HG03280 (cell line): ENCODE measurements around the gene NCOA3.
"Not testable (repeated sequence)": the region's sequence is repeated elsewhere in the genome, so short reads cannot be mapped to it uniquely, and the experiment has no call there.

Experiments used
- ATAC-seq: cut with Tn5 transposase; IDR thresholded peaks from one replicate; pipeline ENCODE4 v1.9.1; 2021; ENCODE audit warnings: mild to moderate bottlenecking, moderate library complexity; ENCODE audit not compliant: unreplicated experiment

Gene NCOA3

GRCh38 chr20:47594157-47594556 lies 92.5 kb downstream of the NCOA3 start:
- no peak for ATAC-seq

- not testable (repeated sequence) for ATAC-seq
Measured at GRCh38 chr20:47595138-47595537, 93.5 kb downstream of the NCOA3 start.

- no peak for ATAC-seq
Measured at GRCh38 chr20:47596003-47596571, 94.4 kb downstream of the NCOA3 start.

- no peak for ATAC-seq
Measured at GRCh38 chr20:47597090-47597489, 95.4 kb downstream of the NCOA3 start.

- no peak for ATAC-seq
Measured at GRCh38 chr20:47598911-47599744, 97.4 kb downstream of the NCOA3 start.

- no peak for ATAC-seq
Measured at GRCh38 chr20:47600967-47601547, 99.4 kb downstream of the NCOA3 start.

- no peak for ATAC-seq
Measured at GRCh38 chr20:47603260-47603659, 101.6 kb downstream of the NCOA3 start.

- ATAC-seq: no peak
Measured at GRCh38 chr20:47605673-47606413, 104.2 kb downstream of the NCOA3 start.

GRCh38 chr20:47606414-47606982 lies 104.8 kb downstream of the NCOA3 start:
- ATAC-seq: no peak

GRCh38 chr20:47606983-47607613 lies 105.4 kb downstream of the NCOA3 start:
- ATAC-seq: no peak

- no peak for ATAC-seq
Measured at GRCh38 chr20:47609001-47609400, 107.3 kb downstream of the NCOA3 start.

- ATAC-seq: no peak
Measured at GRCh38 chr20:47610247-47610944, 108.7 kb downstream of the NCOA3 start.

- no peak for ATAC-seq
Measured at GRCh38 chr20:47610945-47611250, 109.2 kb downstream of the NCOA3 start.

- ATAC-seq: no peak
Measured at GRCh38 chr20:47611785-47612184, 110.1 kb downstream of the NCOA3 start.

- ATAC-seq: no peak
Measured at GRCh38 chr20:47612670-47613069, 111.0 kb downstream of the NCOA3 start.

GRCh38 chr20:47614703-47615309 lies 113.1 kb downstream of the NCOA3 start:
- ATAC-seq: no peak

GRCh38 chr20:47618479-47618878 lies 116.8 kb downstream of the NCOA3 start:
- no peak for ATAC-seq

GRCh38 chr20:47620808-47621805 lies 119.4 kb downstream of the NCOA3 start:
- no peak for ATAC-seq
